ENCODE data around the gene PCDHGA7. TPM values are rescaled to one million over a fixed set of nuclear protein-coding genes. Genes with fewer than 3 reads are reported as not detected.

Gene PCDHGA7
- total RNA-seq, 6 experiments from 2014 or later, result 0.37 to 0.99 (median 0.76) TPM

DNA sequence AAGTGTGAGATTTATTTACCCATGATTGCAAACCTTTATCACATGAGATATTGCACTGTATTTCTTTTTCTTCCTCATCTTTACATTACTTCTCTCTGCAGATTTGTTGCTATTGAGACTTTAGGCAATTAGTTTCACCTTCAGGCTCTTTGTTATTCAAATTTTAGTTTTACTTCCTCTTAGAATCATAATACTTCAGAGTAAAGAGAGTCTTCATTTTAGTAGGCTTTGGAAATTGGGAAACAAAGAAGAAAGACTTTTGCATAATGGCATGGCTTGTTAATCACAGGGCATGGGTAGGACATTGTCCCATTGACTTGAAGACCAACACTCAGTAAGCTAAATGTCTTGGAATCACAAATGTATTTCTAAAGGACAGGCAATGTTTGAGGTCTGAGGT, 19.8 kb upstream of the PCDHGA7 start:
- ATAC-seq (no peak), DNase-seq (no peak)
- Histone ChIP-seq H3K9me3 (peaks cover 0 to 13% (median 1%) of the 10 kb centered on the region in 4 donors), H3K27me3 (peaks cover 0 to 3% of the 10 kb centered on the region in 2 donors), H3K4me1 (no peaks in the 10 kb centered on the region), H3K4me3 (no peak overlapping the region), H3K27ac (no peak overlapping the region), H3K36me3 (no peaks in the 10 kb centered on the region)
- no peak for TF ChIP-seq POLR2A (IDR thresholded peaks at IDR 0.05)
- TF ChIP-seq, protein P1, sequence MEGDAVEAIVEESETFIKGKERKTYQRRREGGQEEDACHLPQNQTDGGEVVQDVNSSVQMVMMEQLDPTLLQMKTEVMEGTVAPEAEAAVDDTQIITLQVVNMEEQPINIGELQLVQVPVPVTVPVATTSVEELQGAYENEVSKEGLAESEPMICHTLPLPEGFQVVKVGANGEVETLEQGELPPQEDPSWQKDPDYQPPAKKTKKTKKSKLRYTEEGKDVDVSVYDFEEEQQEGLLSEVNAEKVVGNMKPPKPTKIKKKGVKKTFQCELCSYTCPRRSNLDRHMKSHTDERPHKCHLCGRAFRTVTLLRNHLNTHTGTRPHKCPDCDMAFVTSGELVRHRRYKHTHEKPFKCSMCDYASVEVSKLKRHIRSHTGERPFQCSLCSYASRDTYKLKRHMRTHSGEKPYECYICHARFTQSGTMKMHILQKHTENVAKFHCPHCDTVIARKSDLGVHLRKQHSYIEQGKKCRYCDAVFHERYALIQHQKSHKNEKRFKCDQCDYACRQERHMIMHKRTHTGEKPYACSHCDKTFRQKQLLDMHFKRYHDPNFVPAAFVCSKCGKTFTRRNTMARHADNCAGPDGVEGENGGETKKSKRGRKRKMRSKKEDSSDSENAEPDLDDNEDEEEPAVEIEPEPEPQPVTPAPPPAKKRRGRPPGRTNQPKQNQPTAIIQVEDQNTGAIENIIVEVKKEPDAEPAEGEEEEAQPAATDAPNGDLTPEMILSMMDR (IDR thresholded peaks at IDR 0.05), result no peak
- intact Hi-C loops (cut with DNase I), result no loop called here

DNA sequence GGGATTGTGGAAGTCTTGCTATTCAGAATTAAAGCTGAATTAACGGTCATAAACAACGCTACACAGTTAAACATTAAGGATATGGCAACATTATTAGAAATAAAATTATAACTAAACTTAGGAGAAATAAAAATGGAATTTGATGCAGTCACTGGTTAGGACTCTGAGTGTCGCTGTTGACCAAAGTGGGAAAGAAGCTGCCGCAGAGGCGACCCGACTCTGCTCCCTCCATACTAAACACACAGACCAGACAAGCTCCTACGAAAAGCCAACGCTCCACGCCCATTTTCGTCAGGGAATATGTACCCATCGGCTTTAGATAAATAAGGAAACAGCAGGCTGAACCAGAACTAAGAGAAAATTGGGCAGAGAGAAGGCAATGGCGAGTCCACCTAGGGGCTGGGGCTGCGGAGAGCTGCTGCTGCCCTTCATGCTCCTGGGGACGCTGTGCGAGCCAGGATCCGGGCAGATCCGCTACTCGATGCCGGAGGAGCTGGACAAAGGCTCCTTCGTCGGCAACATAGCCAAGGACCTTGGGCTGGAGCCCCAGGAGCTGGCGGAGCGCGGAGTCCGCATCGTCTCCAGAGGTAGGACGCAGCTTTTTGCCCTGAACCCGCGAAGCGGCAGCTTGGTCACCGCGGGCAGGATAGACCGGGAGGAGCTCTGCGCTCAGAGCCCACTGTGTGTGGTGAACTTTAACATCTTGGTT, 18.4 kb upstream of the PCDHGA7 start, which contains the start of gene PCDHGA5:
TSS of gene PCDHGA5 (plus strand) at position 211 of the 709 bp plus-strand sequence. CDS start at position 380, 169 bp downstream.
- intact Hi-C loops (cut with DNase I), result no loop called here
- Histone ChIP-seq H3K4me1 (no peaks in the 10 kb centered on the region), H3K27me3 (peaks cover 0 to 3% of the 10 kb centered on the region in 2 donors), H3K4me3 (no peak within 1 kb of the TSS), H3K9me3 (peaks cover 0 to 13% (median 1%) of the 10 kb centered on the region in 4 donors), H3K27ac (no peak within 1 kb of the TSS), H3K36me3 (no peaks in the 10 kb centered on the region)
- WGBS (ENCODE audit: insufficient coverage, low coverage, low lambda C conversion rate, missing lambda C conversion rate), result 16% methylated on average over 20 of the region's 34 CpGs
- no peak for ATAC-seq
- TF ChIP-seq POLR2A (IDR thresholded peaks at IDR 0.05), result no peak
- TF ChIP-seq, protein P1 (IDR thresholded peaks at IDR 0.05), result no peak
- DNase-seq, result no peak

- H3K36me3 ChIP-seq, result no peaks in the 10 kb centered on the region
- DNase-seq (no peak), ATAC-seq (no peak)
- TF ChIP-seq, protein P1 (IDR thresholded peaks at IDR 0.05), result no peak
- TF ChIP-seq POLR2A (IDR thresholded peaks at IDR 0.05), result no peak
- peaks cover 0 to 13% (median 1%) of the 10 kb centered on the region in 4 donors for H3K9me3 ChIP-seq
- no peak overlapping the region for H3K27ac ChIP-seq
- H3K4me1 ChIP-seq, result no peaks in the 10 kb centered on the region
- H3K4me3 ChIP-seq, result no peak overlapping the region
- intact Hi-C loops (cut with DNase I), result no loop called here
- WGBS (ENCODE audit: insufficient coverage, low coverage, low lambda C conversion rate, missing lambda C conversion rate), result 20% methylated on average over 17 of the region's 46 CpGs
- H3K27me3 ChIP-seq, result no peaks in the 10 kb centered on the region
These were observed 16.3 kb upstream of the PCDHGA7 start for GRCh38 chr5:141366016-141366896.

DNA sequence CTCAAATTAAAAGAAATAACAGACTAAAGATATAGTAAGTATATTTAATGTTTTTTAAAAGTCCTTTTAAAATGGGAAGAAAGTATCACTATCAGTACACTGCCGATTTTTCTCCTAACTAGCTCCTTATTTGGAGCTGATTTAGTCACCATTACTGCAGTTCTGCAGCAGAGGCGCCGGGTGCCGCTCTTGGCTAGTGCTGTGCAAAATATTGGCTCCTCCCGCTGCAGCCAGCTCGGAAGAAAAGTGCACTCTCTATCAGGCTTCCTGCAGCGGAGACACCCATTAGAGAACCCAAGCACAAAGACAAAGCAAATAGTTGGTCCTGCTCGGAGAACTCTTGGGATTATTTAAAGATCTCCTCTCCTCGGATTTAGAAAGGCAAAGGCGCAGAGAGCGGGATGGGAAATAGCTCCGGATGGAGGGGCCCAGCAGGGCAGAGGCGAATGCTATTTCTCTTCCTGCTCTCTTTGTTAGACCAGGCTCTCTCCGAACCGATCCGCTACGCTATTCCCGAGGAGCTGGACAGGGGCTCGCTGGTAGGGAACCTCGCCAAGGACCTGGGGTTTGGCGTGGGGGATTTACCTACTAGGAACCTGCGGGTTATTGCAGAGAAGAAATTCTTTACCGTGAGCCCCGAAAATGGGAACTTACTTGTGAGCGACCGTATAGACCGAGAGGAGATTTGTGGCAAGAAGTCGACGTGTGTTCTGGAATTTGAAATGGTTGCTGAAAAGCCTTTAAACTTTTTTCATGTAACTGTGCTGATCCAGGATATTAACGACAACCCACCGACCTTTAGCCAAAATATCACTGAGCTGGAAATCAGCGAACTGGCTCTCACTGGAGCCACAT, 12.3 kb upstream of the PCDHGA7 start, which contains the start of gene PCDHGB3:
TSS of gene PCDHGB3 (plus strand) at position 249 of the 855 bp plus-strand sequence. CDS start at position 402, 153 bp downstream.
- peaks cover 0 to 13% (median 4%) of the 10 kb centered on the region in 4 donors for H3K9me3 ChIP-seq
- peak; percentile 75 to 86 (median 80) for ATAC-seq
- intact Hi-C loops (cut with DNase I), result no loop called here

More for the DNA sequence above, 12.3 kb upstream of the PCDHGA7 start, which contains the start of gene PCDHGB3:
- Histone ChIP-seq H3K27ac (no peak within 1 kb of the TSS), H3K4me1 (no peaks in the 10 kb centered on the region), H3K4me3 (peak within 1 kb of the TSS in 2 of 3 donors; percentile 7 to 30), H3K36me3 (no peaks in the 10 kb centered on the region), H3K27me3 (no peaks in the 10 kb centered on the region)
- no peak for TF ChIP-seq POLR2A (IDR thresholded peaks at IDR 0.05)
- TF ChIP-seq, protein P1 (IDR thresholded peaks at IDR 0.05), result peak in 3 of 4 donors; percentile 8 to 24 (median 17)
- no peak for DNase-seq
- 17% methylated on average over 30 of the region's 32 CpGs for WGBS (ENCODE audit: insufficient coverage, low coverage, low lambda C conversion rate, missing lambda C conversion rate)

Measured in right lobe of liver (tissue), 6 donors.